KBM-7 (cell line): Measurements from ENCODE around the gene CBX5.
"Not testable (repeated sequence)": the region's sequence is repeated elsewhere in the genome, so short reads cannot be mapped to it uniquely, and the experiment has no call there.

Source experiments
- DNase-seq: peaks from one replicate; pipeline ENCODE4 v3.0.0-alpha.2; 2015
- in situ Hi-C: fragments of 300-500 bp; cut with MboI; formaldehyde crosslinking; loops from 2 replicates; pipeline ENCODE4 v1.14.3; 2020; ENCODE audit warnings: low sequenced_read_pairs, low pct_unique_long_range_greater_than_20kb, mixed read lengths

The CBX5 gene

DNA sequence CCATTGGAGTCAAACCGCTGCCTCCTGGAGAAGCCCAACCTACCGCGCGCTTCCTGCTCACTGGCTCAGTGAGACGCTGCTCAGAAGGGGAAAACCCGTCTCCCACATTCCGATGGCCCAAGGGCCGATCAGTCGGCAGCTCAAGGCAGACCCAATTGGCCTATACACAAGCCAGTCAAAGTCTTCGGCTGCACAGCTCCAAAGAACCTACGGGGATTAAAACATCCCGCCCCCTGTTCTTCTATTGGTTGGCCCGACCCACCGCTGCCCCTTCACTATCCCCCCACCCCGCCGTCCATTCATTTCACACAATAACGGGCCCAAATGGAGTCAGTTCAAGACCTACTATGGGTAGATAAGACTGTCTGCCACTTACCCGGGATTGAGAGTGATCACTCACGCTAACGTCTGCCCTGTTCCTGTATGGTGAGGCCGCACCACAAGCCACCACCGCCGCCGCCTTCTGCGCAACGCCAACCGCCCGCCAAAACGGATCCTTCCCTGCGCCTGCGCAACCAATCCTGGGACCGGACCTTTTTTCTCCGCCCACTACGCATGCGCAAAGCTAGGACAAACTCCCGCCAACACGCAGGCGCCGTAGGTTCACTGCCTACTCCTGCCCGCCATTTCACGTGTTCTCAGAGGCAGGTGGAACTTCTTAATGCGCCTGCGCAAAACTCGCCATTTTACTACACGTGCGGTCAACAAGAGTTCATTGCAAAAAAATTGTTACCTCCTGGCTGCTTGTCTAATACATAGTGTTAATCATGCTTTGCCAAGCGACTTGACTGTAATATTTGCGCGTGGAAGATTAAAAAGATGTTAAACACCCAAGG, at the start of gene CBX5:
Gene CBX5 (minus strand): TSS at position 491 of the 836 bp plus-strand sequence. CDS start 22,472 bp downstream, outside the sequence.
- in situ Hi-C loops = no loop called here
- peak; percentile 98 for DNase-seq

DNA sequence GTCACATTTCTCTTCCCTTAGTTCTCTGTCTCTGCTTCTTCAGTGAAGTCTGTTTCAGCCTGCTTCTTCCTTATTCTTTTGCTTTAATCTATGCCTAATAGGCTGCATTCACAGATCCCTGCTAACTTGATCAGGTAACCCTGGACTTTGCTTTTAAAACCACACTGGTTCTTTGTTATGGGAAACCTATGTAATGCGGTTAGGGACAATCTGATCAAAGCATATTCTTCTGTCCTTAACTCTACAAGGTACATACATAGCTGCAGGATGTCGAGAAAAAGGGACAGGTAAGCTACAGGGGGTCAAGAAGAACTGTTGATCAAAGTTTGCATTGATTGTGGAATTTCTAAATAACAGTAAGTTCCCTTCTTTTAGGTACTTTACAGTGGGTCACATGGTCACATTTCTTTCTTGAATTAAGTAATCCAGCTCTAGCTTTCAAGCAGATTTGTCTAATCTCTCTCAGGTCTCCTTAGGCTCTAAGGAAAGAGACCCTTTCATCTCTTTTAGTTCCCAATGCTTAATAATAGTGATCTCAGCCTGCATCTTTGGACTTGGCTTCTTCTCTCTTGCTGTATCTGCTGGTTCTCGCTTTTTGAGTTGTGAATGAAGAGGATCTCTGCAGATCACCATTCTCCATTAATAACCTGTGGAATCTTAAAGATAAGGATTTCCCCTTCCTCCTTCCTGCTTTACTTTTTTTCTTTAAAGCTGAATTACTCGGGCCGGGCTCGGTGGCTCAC, 48.8 kb upstream of the CBX5 start:
- no peak for DNase-seq
- in situ Hi-C loops = no loop called here

DNA sequence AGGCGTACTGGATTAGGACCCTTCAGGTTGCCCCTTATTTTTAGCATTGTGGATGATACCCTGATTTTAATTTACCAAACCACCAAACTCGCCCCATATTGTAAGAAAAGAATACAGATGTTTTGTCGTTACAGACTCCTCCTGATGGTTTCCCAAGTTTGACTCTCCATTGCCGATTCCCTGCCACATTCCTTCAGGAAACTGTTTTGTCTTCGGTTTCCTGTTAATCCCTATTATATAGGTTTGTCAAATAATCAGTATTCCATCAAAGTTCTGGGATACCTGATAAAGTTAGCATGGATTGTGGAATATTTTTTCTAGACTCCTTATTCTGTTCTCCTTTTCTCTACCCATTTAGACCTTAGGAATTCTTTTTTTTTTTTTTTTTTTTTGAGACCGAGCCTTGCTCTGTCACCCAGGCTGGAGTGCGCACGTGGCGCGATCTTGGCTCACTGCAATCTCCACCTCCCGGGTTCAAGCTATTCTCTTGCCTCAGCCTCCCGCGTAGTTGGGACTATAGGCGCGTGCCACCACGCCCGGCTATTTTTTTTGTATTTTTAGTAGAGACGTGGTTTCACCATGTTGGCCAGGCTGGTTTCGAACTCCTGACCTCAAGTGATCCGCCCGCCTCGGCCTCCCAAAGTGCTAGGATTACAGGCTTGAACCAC, 45.7 kb upstream of the CBX5 start:
- in situ Hi-C loops, DNase-seq: not testable (repeated sequence)

DNA sequence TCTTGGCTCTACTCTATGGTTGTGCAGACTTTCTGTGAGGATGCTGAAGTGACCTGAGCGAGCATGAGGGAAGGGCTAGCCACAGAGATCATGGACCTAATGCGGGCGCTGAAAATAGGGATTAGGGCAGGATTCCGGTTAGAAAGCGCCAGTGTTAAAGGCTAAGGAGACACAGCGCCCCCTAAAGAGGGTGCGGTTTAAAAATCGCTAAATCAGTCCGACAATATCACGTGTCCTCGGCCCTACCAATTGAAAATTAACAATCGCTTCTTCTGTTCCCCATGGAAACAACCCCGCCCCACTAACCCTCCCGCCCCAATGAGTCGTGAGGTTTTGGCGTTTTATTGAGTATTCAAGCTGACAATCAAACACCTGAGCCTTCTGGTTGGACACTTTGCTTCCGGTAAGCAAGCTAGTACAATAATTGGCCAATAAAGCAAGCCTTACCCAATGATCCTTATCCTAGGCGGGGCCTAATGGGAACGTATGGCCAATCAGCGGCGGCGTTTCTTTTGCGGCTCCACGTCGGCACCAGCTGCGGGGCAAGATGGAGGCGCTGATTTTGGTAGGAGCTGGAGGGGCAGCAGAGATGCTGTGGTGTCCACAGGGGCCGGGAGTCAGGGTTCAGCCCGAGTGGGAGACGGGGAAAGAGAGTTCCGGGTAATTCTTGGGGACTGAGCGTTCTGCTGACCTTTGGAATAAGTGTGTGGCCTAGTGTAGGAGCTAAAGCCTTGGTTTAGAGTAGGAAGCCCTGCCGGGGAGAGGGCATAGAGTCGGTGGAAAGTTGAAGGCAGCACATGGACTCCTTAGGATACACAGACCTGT, 44.9 kb upstream of the CBX5 start, which contains the start of gene COPZ1:
Gene COPZ1 (plus strand): TSS at position 515 of the 825 bp plus-strand sequence. CDS start 33 bp downstream, at position 548.
- in situ Hi-C loops = no loop called here
- peak; percentile 99 for DNase-seq

DNA sequence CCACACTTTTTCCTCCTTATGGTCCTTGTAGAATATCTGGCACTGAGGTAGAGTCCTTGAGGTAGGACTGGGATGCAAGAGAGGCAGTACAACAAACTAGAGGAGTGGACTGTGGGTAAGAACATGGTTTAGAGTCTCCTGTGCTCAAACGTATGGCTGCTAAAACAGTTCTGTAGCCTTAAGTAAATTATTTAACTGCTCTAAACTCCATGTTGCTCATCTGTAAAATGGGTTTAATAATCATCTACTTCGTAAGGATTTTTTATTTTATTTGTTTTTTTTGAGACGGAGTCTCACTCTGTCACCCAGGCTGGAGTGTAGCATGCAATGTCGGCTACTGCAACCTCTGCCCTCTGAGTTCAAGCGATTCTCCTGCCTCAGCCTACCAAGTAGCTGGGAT, 41.4 kb upstream of the CBX5 start:
- in situ Hi-C loops = no loop called here

DNA sequence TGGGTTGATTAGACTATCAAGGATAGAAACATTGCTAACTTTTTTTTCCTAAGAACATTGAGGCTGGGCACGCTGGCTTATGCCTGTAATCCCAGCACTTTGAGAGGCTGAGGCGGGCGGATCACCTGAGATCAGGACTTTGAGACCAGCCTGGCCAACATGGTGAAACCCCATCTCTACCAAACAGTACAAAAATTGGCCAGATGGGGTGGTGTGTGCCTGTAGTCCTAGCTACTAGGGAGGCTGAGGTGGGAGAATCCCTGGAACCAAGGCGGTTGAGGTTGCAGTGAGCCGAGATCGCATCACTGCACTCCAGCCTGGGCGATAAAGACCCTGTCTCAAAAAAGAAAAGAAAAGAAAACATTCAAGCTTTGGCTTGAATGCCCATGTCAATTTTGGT, 32.4 kb upstream of the CBX5 start:
- DNase-seq, in situ Hi-C loops: not testable (repeated sequence)

More for the DNA sequence above, 41.4 kb upstream of the CBX5 start:
- DNase-seq = no peak

DNA sequence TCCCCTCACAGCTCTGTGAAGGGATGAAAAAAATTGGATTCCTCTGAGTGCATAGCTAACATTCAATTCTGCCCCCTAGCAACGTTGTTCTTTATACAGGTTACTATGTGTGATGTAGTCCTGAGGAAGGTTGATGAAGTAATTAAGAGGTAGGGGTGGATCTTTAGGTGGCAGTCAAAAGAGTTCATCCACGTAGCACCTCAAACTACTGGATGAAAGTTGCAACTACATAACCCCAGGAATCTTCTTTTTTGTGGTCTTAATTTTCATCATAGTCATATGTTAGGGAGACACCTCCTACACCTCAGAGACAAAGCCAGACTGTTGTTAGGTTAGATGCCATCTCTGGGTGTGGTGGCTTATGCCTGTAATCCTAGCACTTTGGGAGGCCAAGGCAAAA, 31.1 kb upstream of the CBX5 start:
- in situ Hi-C loops = no loop called here
- no peak for DNase-seq

DNA sequence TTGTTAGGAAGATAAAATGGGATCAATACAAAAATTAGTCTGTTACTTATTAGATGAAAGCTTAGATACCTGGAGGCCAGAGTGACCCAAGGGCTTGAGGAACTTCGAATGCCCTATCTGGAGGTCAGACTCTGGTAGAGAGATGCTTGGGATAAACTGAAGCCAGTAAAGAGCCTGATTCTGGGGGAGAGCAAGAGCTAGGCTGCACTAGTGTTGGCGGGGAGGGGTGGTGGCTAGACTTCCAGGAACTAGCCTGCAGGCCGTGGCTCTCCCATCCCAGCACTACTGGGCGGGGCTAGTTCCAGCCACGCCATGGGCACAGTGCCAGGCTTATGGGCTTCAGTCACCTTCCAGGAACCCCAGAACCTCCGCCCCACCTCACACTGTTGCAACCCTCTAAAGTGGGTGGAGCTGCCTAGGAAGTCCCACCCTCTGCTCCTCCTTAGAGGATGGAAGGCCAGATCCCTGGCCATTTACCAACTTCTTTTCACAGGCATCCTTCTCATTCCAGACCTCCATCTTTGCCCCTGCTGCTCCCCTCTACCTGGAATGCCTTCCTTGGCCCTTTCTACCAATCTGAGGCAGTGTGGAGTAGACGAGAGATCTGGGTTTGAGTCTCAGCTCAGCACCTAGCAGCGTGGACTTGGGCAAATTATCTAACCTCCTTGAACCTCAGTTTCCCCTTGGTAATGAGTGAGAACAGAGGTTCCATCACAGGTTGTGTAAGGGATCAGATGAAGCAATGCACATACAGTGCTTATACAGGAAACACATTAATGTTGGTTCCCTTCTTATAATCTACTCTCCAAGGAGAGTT, 27.2 kb upstream of the CBX5 start:
- in situ Hi-C loops = no loop called here
- peak; percentile 99 for DNase-seq

DNA sequence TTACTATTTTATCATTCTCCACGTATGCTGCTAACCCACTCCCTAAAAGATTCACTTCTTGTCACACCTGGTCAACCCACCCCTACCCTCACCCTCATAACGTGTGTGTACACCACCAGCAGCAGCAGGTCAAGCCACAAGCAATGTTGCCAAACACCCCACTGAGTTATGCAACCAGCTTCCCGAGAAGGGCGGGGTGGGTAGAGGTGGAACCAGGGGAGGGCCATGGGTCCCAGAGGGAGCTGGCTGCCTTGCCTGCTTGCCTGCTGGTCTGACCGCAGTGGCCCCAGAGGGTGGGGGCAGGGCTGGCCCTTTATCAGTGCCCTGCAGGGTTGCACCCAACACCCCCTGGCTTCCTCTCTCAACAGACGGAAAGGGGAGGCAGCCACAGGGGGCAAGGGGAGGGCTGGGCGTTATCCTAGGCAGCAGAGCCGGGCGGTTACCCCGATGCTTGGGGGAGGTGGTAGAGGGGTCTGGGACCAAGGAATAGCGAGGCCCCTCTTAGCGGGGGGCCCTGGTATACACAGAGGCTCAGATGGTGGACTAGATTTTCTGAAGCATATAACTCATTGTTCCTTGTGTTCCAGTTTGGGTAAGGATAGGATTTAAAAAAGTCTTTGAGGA, 24.4 kb upstream of the CBX5 start:
- peak; percentile 99 for DNase-seq
- in situ Hi-C loops = no loop called here

DNA sequence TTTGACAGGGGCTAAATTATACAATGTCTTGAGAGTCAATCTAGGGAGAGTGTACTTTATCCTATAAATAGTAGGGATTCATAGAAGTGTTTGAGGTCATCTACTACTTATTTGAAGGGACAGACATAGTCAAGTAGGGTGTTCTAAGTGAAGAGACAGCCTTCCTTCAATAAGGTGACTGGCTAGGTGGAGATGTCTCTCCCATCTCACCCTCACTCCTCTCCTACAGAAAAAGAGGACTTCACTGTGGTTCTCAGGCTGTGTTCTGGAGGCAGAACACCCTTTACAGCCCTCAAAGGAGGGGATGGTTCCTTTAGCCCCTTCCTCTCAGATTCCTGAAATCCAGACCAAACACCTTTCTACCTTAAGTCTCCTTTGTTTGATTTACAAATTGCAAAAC, 23.7 kb upstream of the CBX5 start:
- DNase-seq = no peak
- in situ Hi-C loops = no loop called here

DNA sequence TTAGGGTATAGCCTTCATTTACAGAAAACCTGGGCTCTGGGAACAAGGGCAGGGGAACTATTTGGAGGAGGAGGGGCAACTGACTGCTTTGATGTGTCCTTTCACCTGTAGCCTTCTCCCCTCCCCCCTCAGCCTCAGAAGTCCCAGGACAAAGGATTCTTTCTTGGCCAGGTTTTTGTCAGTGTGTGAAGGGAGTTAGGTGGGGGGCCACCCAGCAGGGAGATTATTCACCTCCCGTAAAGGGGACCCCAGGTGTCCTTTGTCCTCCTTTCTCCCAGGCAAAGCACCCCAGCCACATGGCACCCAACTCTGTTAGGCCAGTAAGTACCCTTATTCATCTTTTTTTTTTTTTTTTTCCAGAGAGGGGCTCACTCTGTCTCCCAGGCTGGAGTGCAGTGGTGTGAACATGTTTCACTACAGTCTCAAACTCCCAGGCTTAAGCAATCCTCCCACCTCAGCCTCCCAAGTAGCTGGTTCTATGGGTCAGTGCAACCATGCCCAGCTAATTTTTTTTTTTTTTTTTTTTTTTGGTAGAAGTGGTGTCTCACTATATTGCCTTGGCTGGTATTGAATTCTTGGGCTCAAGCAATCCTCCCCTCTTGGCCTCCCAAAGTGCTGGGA, 21.6 kb upstream of the CBX5 start:
- in situ Hi-C loops = no loop called here
- DNase-seq = no peak

DNA sequence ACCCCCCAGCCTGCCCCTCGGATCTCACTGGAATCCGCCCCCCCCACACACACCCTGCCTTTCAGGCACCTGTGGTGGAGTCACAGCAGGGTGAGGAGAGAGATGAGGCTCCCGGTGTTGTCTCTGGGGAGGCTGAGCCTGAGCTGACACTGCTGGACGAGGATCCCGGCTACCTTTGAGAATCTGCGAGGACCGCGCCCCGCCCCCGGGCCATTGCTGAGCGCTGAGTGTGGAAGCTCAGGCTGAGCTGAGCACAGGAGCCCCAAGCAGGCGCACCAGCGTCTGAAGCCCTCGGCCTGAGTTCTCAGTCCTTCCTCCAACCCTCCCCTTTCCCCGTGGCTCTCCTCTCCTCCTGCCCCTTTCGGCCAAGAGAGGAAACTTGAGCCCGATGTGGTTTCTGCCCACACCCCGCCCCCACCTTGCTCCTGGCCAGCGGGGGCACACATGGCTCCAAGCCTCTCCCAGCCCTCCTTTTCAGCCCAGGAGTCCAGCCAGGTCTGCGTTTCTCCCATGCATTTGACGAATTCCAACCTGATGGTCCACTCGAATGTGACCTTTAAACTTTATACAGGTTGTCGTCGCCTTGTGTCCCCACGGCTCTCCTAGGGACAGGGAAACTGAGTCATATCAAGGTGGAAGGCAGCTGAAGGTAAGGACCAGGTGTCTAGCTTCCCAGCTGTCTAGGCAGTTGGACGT, 21.0 kb upstream of the CBX5 start, which contains the start of gene NFE2:
Gene NFE2 (minus strand): TSS at position 284 of the 696 bp plus-strand sequence. CDS start 5,767 bp downstream, outside the sequence.
- in situ Hi-C loops = no loop called here
- peak; percentile 92 for DNase-seq

DNA sequence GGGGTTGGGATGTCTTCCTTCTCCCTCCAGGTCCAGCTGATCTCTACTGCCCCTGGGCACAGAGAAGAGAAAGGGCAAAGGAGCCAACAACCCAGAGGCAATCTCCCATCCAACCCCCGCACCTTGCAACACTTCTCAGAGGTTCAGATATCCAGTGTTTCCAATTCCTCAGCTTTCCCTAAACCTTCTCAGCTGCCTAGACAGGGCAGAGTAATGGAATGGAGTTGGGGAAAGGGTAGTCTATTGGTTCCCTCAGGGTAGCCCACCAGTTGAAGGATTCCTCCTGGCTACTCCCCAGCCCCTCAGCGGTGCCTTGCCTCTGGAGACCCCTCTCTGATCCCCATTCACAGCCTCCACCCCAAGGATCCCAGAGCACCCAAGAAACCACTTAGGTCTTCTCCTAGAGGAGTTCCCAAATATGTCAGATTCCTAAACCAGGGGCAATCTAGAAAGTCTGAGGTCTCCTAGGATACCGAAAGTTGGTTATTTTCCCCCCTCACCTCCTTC, 20.4 kb upstream of the CBX5 start:
- DNase-seq = no peak
- in situ Hi-C loops = no loop called here

DNA sequence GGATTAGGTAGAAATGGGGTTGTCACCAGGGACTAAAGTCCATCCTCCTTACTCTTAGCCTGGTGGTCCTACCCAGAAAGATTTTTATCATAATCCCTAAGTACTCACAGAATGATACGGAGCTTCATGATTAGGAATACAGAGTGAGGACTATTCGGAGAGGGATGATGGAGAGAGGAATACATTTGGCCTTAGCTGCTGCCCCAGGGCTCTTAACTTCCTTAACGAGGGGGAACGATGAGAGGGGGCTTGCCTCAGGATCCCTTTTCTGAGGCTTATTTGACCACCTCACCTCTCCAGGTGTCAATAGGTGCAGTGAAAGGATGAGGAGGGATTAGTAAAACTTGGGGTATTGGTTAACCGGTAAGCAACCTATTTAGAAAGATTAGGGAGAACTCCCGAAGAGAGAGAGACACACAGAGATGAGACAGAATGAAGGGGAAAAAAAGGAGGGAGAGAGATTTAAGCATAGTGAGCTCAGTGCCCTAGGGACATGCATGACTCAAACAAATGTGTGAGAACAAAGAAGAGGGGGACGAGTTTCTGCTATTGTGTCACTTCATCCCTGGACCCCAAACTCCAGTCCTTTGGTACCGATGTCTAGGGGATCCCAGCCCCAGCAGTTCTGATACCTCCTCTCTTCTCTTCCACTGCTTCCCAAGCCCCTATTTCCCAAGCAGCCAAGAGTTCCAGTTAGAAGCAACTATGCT, 19.7 kb upstream of the CBX5 start:
- DNase-seq = no peak
- in situ Hi-C loops = no loop called here

DNA sequence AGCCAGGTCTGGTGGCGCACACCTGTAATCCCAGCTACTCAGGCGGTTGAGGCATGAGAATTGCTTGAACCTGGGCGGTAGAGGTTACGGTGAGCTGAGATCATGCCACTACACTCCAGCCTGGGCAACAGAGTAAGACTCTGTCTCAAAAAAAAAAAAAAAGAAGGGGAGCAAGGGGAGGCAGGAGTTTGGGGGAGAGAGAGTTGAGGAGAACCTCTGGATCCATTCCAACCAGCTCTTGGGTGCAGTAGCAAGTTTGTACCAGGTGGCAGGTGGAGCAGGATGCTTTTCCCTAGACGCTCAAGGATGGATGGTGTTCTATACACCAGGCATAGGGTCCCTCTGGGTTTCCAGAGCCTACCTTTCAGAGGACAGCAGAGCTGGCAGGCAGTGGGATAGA, 19.0 kb upstream of the CBX5 start:
- in situ Hi-C loops = no loop called here
- no peak for DNase-seq
